ENCODE data around the gene HNRNPAB. TPM values are rescaled to one million over a fixed set of nuclear protein-coding genes. Genes with fewer than 3 reads are reported as not detected.

Gene HNRNPAB
- 100 to 1,000 TPM; 258 to 336 TPM for total RNA-seq

- H3K4me3 Mint-ChIP-seq = peak within 1 kb of the TSS; percentile 82
- peak within 1 kb of the TSS; percentile 97 for H3K27ac Mint-ChIP-seq
- ChIA-PET POLR2A (interaction anchor here (0.6 to 1.5 kb wide), 14 partner anchors 8 to 1683 kb away, joined by 3 to 15 read pairs (median 4); partner anchors contain the start of genes NHP2 and PHYKPL), CTCF (interaction anchor here (0.7 to 1.0 kb wide), 2 partner anchors 130 to 421 kb away, joined by 3 read pairs; no protein-coding TSS in a partner anchor)
- intact Hi-C loops (cut with DNase I, micrococcal nuclease) = loop anchor here in 1 of 2 experiments (1.0 to 10.0 kb wide), 8 partner anchors 28 to 1197 kb away; partner anchors contain the start of genes CLK4, N4BP3, NHP2 and PHYKPL
- peaks cover 44% of the 10 kb centered on the region for H3K36me3 Mint-ChIP-seq (ENCODE audit: low read depth)
- DNase-seq (peak; percentile 97), ATAC-seq (peak; percentile 84)
- H3K9me3 Mint-ChIP-seq (ENCODE audit: low read depth) = no peaks in the 10 kb centered on the region
- H3K27me3 Mint-ChIP-seq = no peaks in the 10 kb centered on the region
- peaks cover 31% of the 10 kb centered on the region for H3K4me1 Mint-ChIP-seq
These were observed at the start of gene HNRNPAB for GRCh38 chr5:178204182-178204934. Gene HNRNPAB, plus strand, starts transcription at chr5:178204533. Its CDS starts 305 bp downstream, at chr5:178204838.

GRCh38 chr5:178155065-178155464 lies 49.3 kb upstream of the HNRNPAB start:
- POLR2A ChIA-PET = interaction anchor here (0.5 kb wide), 1 partner anchor 842 kb away, joined by 5 read pairs; no protein-coding TSS in a partner anchor
- intact Hi-C loops (cut with DNase I, micrococcal nuclease) = no loop called here
- ATAC-seq (no peak), DNase-seq (no peak)
- no peak overlapping the region for H3K4me3 Mint-ChIP-seq
- no peak overlapping the region for H3K27ac Mint-ChIP-seq
- no peaks in the 10 kb centered on the region for H3K27me3 Mint-ChIP-seq
- H3K9me3 Mint-ChIP-seq (ENCODE audit: low read depth) = no peaks in the 10 kb centered on the region
- peaks cover 33% of the 10 kb centered on the region for H3K4me1 Mint-ChIP-seq
- CTCF ChIA-PET = interaction anchor here (0.6 to 16.3 kb wide), 5 partner anchors 9 to 187 kb away, joined by 3 to 137 read pairs (median 4); no protein-coding TSS in a partner anchor
- H3K36me3 Mint-ChIP-seq (ENCODE audit: low read depth) = peaks cover 27% of the 10 kb centered on the region

GRCh38 chr5:178160176-178160575 lies 44.2 kb upstream of the HNRNPAB start:
- peaks cover 3% of the 10 kb centered on the region for H3K4me1 Mint-ChIP-seq
- POLR2A ChIA-PET = no interaction called here
- H3K4me3 Mint-ChIP-seq = no peak overlapping the region
- H3K27ac Mint-ChIP-seq = no peak overlapping the region
- no peaks in the 10 kb centered on the region for H3K9me3 Mint-ChIP-seq (ENCODE audit: low read depth)
- ATAC-seq = no peak
- intact Hi-C loops (cut with DNase I, micrococcal nuclease) = no loop called here
- DNase-seq = no peak
- CTCF ChIA-PET = interaction anchor here (16.3 kb wide), 1 partner anchor 84 kb away, joined by 137 read pairs; no protein-coding TSS in a partner anchor
- H3K27me3 Mint-ChIP-seq = peaks cover 21% of the 10 kb centered on the region
- H3K36me3 Mint-ChIP-seq (ENCODE audit: low read depth) = no peaks in the 10 kb centered on the region

- POLR2A ChIA-PET = no interaction called here
These were observed 41.9 kb upstream of the HNRNPAB start for GRCh38 chr5:178162481-178162880.

DNA sequence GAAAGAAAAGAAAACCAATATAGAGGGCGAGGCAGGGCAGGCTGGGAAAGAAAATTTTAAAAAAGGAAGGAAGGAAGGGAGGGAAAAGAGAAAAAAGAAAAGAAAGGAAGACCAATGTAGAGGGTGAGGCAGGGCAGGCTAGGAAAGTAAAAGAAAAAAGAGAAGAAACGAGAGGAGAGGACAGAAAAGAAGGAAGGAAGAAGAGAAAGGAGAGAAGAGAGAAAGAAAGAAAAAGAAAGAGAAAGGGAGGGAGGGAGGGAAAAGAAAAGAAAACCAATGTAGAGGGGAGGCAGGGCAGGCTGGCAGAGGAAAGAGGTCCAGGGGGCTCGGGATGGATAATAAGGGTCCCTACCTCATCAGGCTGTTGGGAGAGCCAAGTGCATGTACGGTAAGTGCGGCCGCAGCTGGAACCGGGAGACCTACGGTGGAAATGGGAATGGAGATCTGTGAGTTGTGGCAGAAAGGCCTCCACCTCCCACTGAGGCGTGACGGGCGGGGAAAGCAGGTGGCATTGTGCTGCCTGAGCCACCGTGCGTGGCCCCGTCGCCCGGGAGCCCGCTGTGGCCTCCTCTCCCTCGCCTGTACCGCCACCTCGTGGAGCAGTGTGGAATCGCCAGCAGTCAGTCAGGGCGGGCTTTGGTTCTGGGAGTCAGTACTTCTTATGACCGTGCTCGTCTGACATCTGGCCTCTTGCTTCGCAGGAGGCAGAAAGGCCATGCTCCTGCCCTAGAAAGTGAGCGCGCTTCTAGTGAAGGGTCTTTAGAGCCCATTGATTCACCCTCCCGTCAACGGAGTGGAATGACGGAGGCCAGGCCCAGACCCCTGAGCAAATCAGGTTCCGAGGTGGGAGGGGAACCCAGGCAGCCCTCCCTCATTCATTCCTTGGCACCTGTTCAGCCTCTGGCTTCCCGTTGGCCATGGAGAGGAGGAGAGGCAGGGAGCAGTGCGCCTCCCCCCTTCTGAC lies 40.3 kb upstream of the HNRNPAB start:
- no peaks in the 10 kb centered on the region for H3K9me3 Mint-ChIP-seq (ENCODE audit: low read depth)

More at GRCh38 chr5:178162481-178162880, 41.9 kb upstream of the HNRNPAB start:
- Mint-ChIP-seq H3K27me3 (peaks cover 23% of the 10 kb centered on the region), H3K36me3 (ENCODE audit: low read depth) (no peaks in the 10 kb centered on the region), H3K4me1 (peaks cover 3% of the 10 kb centered on the region), H3K9me3 (ENCODE audit: low read depth) (no peaks in the 10 kb centered on the region), H3K4me3 (no peak overlapping the region), H3K27ac (no peak overlapping the region)
- ATAC-seq = no peak
- DNase-seq = no peak
- intact Hi-C loops (cut with DNase I, micrococcal nuclease) = no loop called here
- CTCF ChIA-PET = interaction anchor here (0.7 to 16.3 kb wide), 7 partner anchors 9 to 291 kb away, joined by 3 to 137 read pairs (median 3); partner anchors contain the start of gene NHP2

DNA sequence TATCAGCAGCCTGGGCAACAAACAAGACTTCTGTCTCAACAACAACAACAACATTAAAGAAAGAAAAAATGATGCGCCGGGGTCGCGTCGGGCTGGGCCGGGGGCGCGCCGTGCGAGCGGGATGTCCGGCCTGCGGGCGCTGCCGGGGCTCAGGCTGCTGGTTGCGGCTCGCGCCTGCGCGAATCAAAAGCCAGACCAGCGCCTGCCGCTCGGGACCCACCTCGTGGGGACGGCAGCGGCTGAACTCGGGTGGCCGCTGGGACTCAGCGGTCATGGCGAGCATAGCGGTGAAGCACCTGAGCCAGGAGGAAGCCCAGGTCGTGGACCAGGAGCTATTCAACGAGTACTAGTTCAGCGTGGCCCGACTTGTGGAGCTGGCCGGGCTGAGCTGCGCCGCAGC lies 38.8 kb upstream of the HNRNPAB start:
- DNase-seq (no peak), ATAC-seq (no peak)
- intact Hi-C loops (cut with DNase I, micrococcal nuclease) = no loop called here
- Mint-ChIP-seq H3K9me3 (ENCODE audit: low read depth) (no peaks in the 10 kb centered on the region), H3K4me1 (peaks cover 3% of the 10 kb centered on the region), H3K27me3 (peaks cover 23% of the 10 kb centered on the region), H3K27ac (no peak overlapping the region), H3K36me3 (ENCODE audit: low read depth) (no peaks in the 10 kb centered on the region), H3K4me3 (no peak overlapping the region)
- POLR2A ChIA-PET = no interaction called here
- CTCF ChIA-PET = interaction anchor here (0.6 to 1.3 kb wide), 5 partner anchors 20 to 190 kb away, joined by 3 to 10 read pairs (median 3); no protein-coding TSS in a partner anchor

More for the DNA sequence above, 40.3 kb upstream of the HNRNPAB start:
- ATAC-seq (peak; percentile 99), DNase-seq (peak; percentile 95)
- H3K27ac Mint-ChIP-seq = no peak overlapping the region
- peaks cover 23% of the 10 kb centered on the region for H3K27me3 Mint-ChIP-seq
- intact Hi-C loops (cut with DNase I, micrococcal nuclease) = loop anchor here (1.0 kb wide), 2 partner anchors 18 to 88 kb away; no protein-coding TSS in a partner anchor
- H3K4me3 Mint-ChIP-seq = peak overlapping the region; percentile 20
- H3K4me1 Mint-ChIP-seq = peaks cover 3% of the 10 kb centered on the region
- ChIA-PET CTCF (interaction anchor here (0.7 to 16.3 kb wide), 3 partner anchors 29 to 217 kb away, joined by 3 to 137 read pairs (median 4); no protein-coding TSS in a partner anchor), POLR2A (no interaction called here)
- no peaks in the 10 kb centered on the region for H3K36me3 Mint-ChIP-seq (ENCODE audit: low read depth)

GRCh38 chr5:178170455-178170854 lies 33.9 kb upstream of the HNRNPAB start:
- H3K9me3 Mint-ChIP-seq (ENCODE audit: low read depth) = no peaks in the 10 kb centered on the region
- POLR2A ChIA-PET = no interaction called here
- H3K27ac Mint-ChIP-seq = no peak overlapping the region
- DNase-seq = no peak
- no peak overlapping the region for H3K4me3 Mint-ChIP-seq
- no peaks in the 10 kb centered on the region for H3K4me1 Mint-ChIP-seq
- CTCF ChIA-PET = interaction anchor here (1.1 to 1.9 kb wide), 3 partner anchors 20 to 96 kb away, joined by 4 to 7 read pairs (median 5); no protein-coding TSS in a partner anchor
- no peaks in the 10 kb centered on the region for H3K27me3 Mint-ChIP-seq
- no peak for ATAC-seq
- intact Hi-C loops (cut with DNase I, micrococcal nuclease) = no loop called here
- H3K36me3 Mint-ChIP-seq (ENCODE audit: low read depth) = no peaks in the 10 kb centered on the region

GRCh38 chr5:178174456-178174855 lies 29.9 kb upstream of the HNRNPAB start:
- DNase-seq = no peak
- Mint-ChIP-seq H3K27me3 (peaks cover 2% of the 10 kb centered on the region), H3K4me3 (no peak overlapping the region), H3K9me3 (ENCODE audit: low read depth) (no peaks in the 10 kb centered on the region), H3K4me1 (no peaks in the 10 kb centered on the region), H3K36me3 (ENCODE audit: low read depth) (no peaks in the 10 kb centered on the region), H3K27ac (no peak overlapping the region)
- intact Hi-C loops (cut with DNase I, micrococcal nuclease) = no loop called here
- ATAC-seq = no peak
- ChIA-PET CTCF (interaction anchor here (1.4 kb wide), 1 partner anchor 99 kb away, joined by 8 read pairs; no protein-coding TSS in a partner anchor), POLR2A (no interaction called here)

DNA sequence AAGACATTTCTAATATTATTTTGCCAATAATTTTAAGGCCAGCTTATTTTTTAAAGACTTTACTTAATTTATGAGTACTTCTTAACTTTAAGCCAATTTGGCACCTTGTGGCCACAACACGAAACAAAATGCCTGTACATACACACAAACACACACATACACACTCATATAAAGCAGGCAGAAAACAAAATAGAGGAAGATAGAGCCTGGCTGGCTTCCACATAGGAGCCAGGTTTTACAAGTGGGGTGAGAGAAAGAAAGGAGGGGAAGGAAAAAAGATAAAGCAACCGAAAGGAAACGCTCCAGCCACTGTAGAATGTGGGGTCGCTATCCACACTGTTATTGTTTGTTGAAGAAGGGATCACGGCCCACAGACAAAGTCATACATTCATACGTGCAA lies 27.5 kb upstream of the HNRNPAB start:
- Mint-ChIP-seq H3K4me3 (no peak overlapping the region), H3K9me3 (ENCODE audit: low read depth) (no peaks in the 10 kb centered on the region), H3K27ac (no peak overlapping the region), H3K27me3 (peaks cover 2% of the 10 kb centered on the region), H3K4me1 (no peaks in the 10 kb centered on the region), H3K36me3 (ENCODE audit: low read depth) (no peaks in the 10 kb centered on the region)
- no peak for ATAC-seq
- DNase-seq = no peak
- ChIA-PET POLR2A (no interaction called here), CTCF (interaction anchor here (1.1 to 1.7 kb wide), 2 partner anchors 9 to 87 kb away, joined by 3 read pairs; no protein-coding TSS in a partner anchor)
- intact Hi-C loops (cut with DNase I, micrococcal nuclease) = no loop called here

- CTCF ChIA-PET = interaction anchor here (0.7 kb wide), 1 partner anchor 119 kb away, joined by 3 read pairs; no protein-coding TSS in a partner anchor
- Mint-ChIP-seq H3K36me3 (ENCODE audit: low read depth) (no peaks in the 10 kb centered on the region), H3K27me3 (peaks cover 2% of the 10 kb centered on the region), H3K4me3 (no peak overlapping the region), H3K4me1 (peaks cover 7% of the 10 kb centered on the region), H3K27ac (no peak overlapping the region), H3K9me3 (ENCODE audit: low read depth) (no peaks in the 10 kb centered on the region)
- POLR2A ChIA-PET = no interaction called here
- intact Hi-C loops (cut with DNase I, micrococcal nuclease) = no loop called here
- DNase-seq = no peak
- no peak for ATAC-seq
These were observed 26.8 kb upstream of the HNRNPAB start for GRCh38 chr5:178177569-178177968.

All from activated CD4-positive, alpha-beta T cell treated with anti-CD3 and anti-CD28 coated beads for 36 hours (primary cell).